Astrocyte of the spinal cord (primary cell): ENCODE results near the gene R3HCC1L.
A peak's percentile ranks its signal among the peaks of the same experiment; 100 is the strongest.
"Not testable (repeated sequence)": the region's sequence is repeated elsewhere in the genome, so short reads cannot be mapped to it uniquely, and the experiment has no call there.

ENCODE experiments used
- DNase-seq: peaks from one replicate; pipeline ENCODE4 v3.0.0; 2011; ENCODE audit warnings: low read depth, low spot score
- H3K4me3 ChIP-seq: 2 replicates; pipeline ENCODE4 v1.5.1; 2011; ENCODE audit warnings: low read depth, mild to moderate bottlenecking, low read length, moderate library complexity
- in situ Hi-C: cut with HindIII; loops from 2 replicates; pipeline ENCODE4 v1.10.0; 2017; ENCODE audit warnings: low sequenced_read_pairs
- TF ChIP-seq, protein P1 (sequence below): IDR thresholded peaks from 2 replicates; pipeline ENCODE4 v1.5.1; 2012; ENCODE audit warnings: low read depth, mild to moderate bottlenecking, low read length, inconsistent platforms

The R3HCC1L gene

GRCh38 chr10:98128802-98129201 lies 5.7 kb upstream of the R3HCC1L start:
- in situ Hi-C loops = no loop called here
- H3K4me3 ChIP-seq = no peak overlapping the region
- TF ChIP-seq, protein P1, sequence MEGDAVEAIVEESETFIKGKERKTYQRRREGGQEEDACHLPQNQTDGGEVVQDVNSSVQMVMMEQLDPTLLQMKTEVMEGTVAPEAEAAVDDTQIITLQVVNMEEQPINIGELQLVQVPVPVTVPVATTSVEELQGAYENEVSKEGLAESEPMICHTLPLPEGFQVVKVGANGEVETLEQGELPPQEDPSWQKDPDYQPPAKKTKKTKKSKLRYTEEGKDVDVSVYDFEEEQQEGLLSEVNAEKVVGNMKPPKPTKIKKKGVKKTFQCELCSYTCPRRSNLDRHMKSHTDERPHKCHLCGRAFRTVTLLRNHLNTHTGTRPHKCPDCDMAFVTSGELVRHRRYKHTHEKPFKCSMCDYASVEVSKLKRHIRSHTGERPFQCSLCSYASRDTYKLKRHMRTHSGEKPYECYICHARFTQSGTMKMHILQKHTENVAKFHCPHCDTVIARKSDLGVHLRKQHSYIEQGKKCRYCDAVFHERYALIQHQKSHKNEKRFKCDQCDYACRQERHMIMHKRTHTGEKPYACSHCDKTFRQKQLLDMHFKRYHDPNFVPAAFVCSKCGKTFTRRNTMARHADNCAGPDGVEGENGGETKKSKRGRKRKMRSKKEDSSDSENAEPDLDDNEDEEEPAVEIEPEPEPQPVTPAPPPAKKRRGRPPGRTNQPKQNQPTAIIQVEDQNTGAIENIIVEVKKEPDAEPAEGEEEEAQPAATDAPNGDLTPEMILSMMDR = no peak
- no peak for DNase-seq

- H3K4me3 ChIP-seq = no peak overlapping the region
- TF ChIP-seq, protein P1 = no peak
- no peak for DNase-seq
- in situ Hi-C loops = no loop called here
Measured at GRCh38 chr10:98131619-98132018, 2.8 kb upstream of the R3HCC1L start.

GRCh38 chr10:98133075-98133752 lies 1.2 kb upstream of the R3HCC1L start:
- H3K4me3 ChIP-seq, DNase-seq, in situ Hi-C loops: not testable (repeated sequence)

DNA sequence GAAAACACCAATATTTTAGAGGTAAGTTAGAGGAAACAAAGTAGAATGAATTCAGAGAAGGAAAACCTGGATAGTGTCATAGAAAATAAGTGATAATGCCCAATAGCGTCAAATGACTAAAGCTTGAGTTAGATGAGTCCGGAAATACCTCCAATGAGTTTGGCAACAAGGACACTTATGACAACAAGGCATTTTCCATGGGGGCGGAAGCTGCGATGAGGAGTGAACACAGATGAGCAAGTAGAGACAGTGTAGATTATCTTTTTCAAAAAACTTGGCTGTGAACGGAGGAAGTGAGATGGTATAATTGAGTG lies 383 bp upstream of the R3HCC1L start:
- DNase-seq = no peak
- TF ChIP-seq, protein P1 = no peak
- in situ Hi-C loops = no loop called here
- peak overlapping the region; percentile 95 for H3K4me3 ChIP-seq

DNA sequence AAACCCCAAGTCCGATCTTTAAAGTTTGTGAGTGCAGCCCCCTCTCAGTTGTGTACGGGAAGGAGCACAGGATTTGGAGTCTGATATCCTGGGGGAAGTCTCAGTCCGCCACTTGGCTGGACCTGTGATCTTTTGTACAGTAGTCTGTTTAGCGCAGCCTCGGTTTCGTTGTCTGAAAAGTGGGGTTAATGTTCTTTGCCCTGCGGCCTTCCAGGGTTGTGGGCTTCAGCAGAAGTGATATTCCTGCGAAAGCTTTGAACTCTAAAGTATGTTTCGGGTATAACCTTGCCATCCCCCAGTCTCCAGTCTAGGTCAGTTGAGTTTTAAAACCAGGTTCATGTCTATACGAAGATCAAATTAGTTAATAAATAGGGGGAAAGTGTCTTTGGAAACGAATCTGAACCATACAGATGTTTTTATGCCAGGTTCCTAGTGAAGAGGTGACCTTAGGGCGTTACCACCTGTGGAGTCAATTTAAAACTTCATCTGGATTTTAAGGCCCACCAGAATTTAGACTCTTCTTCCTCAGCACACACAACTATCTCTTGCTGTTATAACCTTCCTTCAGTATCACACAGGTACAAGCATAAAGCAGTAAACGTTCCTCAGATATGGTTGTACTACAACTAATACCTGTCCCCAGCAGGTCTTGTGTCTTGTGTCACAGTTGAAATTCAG lies 904 bp downstream of the R3HCC1L start:
- in situ Hi-C loops = no loop called here
- peak overlapping the region; percentile 95 for H3K4me3 ChIP-seq
- TF ChIP-seq, protein P1 = no peak
- DNase-seq = no peak

DNA sequence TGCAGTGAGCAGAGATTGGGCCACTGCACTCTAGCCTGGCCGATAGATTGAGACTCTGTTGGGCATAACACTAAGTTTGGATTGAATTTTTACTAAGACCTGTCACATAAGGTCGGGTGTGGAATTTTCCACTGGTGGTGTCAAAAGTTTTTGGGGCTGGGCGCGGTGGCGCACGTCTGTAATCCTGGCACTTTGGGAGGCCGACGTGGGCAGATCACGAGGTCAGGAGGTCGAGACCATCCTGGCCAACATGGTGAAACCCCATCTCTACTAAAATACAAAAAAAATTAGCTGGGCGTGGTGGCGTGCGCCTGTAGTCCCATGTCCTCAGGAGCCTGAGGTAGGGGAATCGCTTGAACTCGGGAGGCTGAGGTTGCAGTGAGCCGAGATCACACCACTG lies 2.3 kb downstream of the R3HCC1L start:
- H3K4me3 ChIP-seq, in situ Hi-C loops, DNase-seq: not testable (repeated sequence)

DNA sequence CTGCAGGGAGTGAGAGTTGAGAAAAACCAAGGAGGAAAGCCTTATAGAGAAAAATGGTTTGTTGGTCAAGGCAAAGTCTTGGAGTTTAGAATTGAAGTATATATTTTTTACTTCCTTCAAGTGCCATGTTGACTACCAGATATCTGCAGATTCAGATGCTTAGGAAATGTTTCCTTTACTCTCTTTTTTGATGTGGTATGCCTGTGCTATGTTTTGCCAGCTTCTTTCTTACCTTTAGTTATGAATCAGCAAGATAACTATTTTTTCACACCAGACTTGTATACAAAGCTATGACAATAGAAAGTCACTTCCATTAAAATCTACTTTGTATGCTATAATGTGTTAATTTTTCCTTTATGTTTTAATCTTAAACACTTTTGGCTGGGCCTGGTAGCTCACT lies 3.6 kb downstream of the R3HCC1L start:
- no peak for DNase-seq
- H3K4me3 ChIP-seq = no peak overlapping the region
- in situ Hi-C loops = no loop called here
- TF ChIP-seq, protein P1 = no peak
